Transverse colon (tissue), 4 donors: ENCODE data around the gene RASAL1.

Source experiments
- EP300 ChIP-seq: sonication (generic); formaldehyde crosslinking; IDR thresholded peaks from one replicate; pipeline ENCODE4 v1.6.1; 2017; ENCODE audit warnings: antibody characterized with exemption, low read depth
- POLR2AphosphoS5 ChIP-seq, 3 donors: sonication (generic); formaldehyde crosslinking; IDR thresholded peaks; one replicate each; pipeline ENCODE4 v1.6.1; 2016; ENCODE audit warnings: antibody characterized with exemption in 3 of 3
- TF ChIP-seq, protein P1 (sequence below), 5 experiments: fragments of 200-600 bp in 3 of 5; fragments of 450-650 bp in 2 of 5; sonication (generic) in 3 of 5; IDR thresholded peaks; 1 replicate in 2 of 5; 2 replicates in 3 of 5; pipeline ENCODE4 v1.5.1; 2016 to 2017; ENCODE audit warnings: antibody characterized with exemption in 5 of 5, inconsistent platforms in 3 of 5, mild to moderate bottlenecking in 2 of 5, moderate library complexity in 1 of 5

- TF ChIP-seq EP300 (no peak), POLR2AphosphoS5 (IDR thresholded peaks at IDR 0.05) (no peak)
- TF ChIP-seq, protein P1, sequence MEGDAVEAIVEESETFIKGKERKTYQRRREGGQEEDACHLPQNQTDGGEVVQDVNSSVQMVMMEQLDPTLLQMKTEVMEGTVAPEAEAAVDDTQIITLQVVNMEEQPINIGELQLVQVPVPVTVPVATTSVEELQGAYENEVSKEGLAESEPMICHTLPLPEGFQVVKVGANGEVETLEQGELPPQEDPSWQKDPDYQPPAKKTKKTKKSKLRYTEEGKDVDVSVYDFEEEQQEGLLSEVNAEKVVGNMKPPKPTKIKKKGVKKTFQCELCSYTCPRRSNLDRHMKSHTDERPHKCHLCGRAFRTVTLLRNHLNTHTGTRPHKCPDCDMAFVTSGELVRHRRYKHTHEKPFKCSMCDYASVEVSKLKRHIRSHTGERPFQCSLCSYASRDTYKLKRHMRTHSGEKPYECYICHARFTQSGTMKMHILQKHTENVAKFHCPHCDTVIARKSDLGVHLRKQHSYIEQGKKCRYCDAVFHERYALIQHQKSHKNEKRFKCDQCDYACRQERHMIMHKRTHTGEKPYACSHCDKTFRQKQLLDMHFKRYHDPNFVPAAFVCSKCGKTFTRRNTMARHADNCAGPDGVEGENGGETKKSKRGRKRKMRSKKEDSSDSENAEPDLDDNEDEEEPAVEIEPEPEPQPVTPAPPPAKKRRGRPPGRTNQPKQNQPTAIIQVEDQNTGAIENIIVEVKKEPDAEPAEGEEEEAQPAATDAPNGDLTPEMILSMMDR (IDR thresholded peaks at IDR 0.05) = no peak
Observed at GRCh38 chr12:113183030-113183589, 47.5 kb upstream of the RASAL1 start.
